Parathyroid adenoma (tissue), 2 donors: Measurements from ENCODE around the gene STK24.

Experiments used
- H2AFZ ChIP-seq: fragments of 300-600 bp; sonication (generic); one replicate; pipeline ENCODE4 v1.7.0; 2017; ENCODE audit warnings: antibody characterized with exemption, mild to moderate bottlenecking
- H3K27ac ChIP-seq: fragments of 300-600 bp; sonication (generic); one replicate; pipeline ENCODE4 v1.7.0; 2017
- H3K27me3 ChIP-seq: fragments of 300-600 bp; sonication (generic); one replicate; pipeline ENCODE4 v1.7.0; 2017; ENCODE audit warnings: low read length; ENCODE audit not compliant: control insufficient read depth, insufficient read depth
- H3K36me3 ChIP-seq: fragments of 300-600 bp; sonication (generic); one replicate; pipeline ENCODE4 v1.7.0; 2017; ENCODE audit warnings: low read length; ENCODE audit not compliant: control insufficient read depth, insufficient read depth
- H3K4me1 ChIP-seq: fragments of 300-600 bp; sonication (generic); one replicate; pipeline ENCODE4 v1.7.0; 2017; ENCODE audit warnings: control low read depth
- H3K4me2 ChIP-seq: fragments of 300-600 bp; sonication (generic); one replicate; pipeline ENCODE4 v1.7.0; 2017; ENCODE audit warnings: low read length
- H3K4me3 ChIP-seq: fragments of 300-600 bp; sonication (generic); one replicate; pipeline ENCODE4 v1.7.0; 2017; ENCODE audit warnings: low read depth, low read length
- H3K79me2 ChIP-seq: fragments of 300-600 bp; sonication (generic); one replicate; pipeline ENCODE4 v1.7.0; 2017; ENCODE audit warnings: control low read depth
- H3K9ac ChIP-seq: fragments of 300-600 bp; sonication (generic); one replicate; pipeline ENCODE4 v1.7.0; 2017; ENCODE audit warnings: mild to moderate bottlenecking
- H3K9me3 ChIP-seq: fragments of 300-600 bp; sonication (generic); one replicate; pipeline ENCODE4 v1.7.0; 2017; ENCODE audit warnings: low read length; ENCODE audit not compliant: control insufficient read depth
- CTCF ChIP-seq: fragments of 300-600 bp; sonication (generic); IDR thresholded peaks from one replicate; pipeline ENCODE4 v1.7.0; 2017; ENCODE audit warnings: antibody characterized with exemption, mild to moderate bottlenecking
- donor health status: primary hyperparathyroidism.

Gene STK24

DNA sequence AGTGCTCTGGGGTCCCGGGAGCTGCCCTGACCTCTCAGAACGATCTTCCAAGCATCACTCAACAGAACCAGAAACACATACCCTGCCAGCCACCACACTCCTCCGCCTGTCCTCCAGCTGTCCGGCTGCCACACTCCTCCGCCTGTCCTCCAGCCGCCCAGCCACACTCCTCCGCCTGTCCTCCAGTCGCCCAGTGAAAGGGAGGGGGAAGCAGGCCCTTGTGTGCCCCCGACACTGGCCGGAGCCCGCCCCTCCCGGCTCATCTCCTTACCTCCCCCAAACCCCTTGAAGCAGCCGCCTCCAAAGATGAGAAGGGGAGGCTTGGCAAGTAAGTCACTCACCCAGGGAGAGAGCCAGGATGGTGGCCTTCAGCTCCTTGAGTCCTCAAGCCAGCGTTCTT lies 40.2 kb downstream of the STK24 start:
- TF ChIP-seq CTCF, result no peak
- Histone ChIP-seq H2AFZ (no peak overlapping the region), H3K36me3 (no peaks in the 10 kb centered on the region), H3K4me3 (no peak overlapping the region), H3K4me2 (no peak overlapping the region), H3K4me1 (peaks cover 6% of the 10 kb centered on the region), H3K27ac (no peak overlapping the region), H3K9ac (no peak overlapping the region), H3K79me2 (peaks cover 47% of the 10 kb centered on the region), H3K9me3 (no peaks in the 10 kb centered on the region), H3K27me3 (no peaks in the 10 kb centered on the region)

GRCh38 chr13:98535501-98536354 lies 41.2 kb downstream of the STK24 start:
- peak overlapping the region; percentile 15 for H3K27ac ChIP-seq
- H3K4me3 ChIP-seq, result no peak overlapping the region
- H3K9ac ChIP-seq, result no peak overlapping the region
- no peaks in the 10 kb centered on the region for H3K36me3 ChIP-seq
- H3K4me2 ChIP-seq, result peak overlapping the region; percentile 4
- no peaks in the 10 kb centered on the region for H3K9me3 ChIP-seq
- H3K27me3 ChIP-seq, result no peaks in the 10 kb centered on the region
- H2AFZ ChIP-seq, result no peak overlapping the region
- peaks cover 56% of the 10 kb centered on the region for H3K79me2 ChIP-seq
- no peak for TF ChIP-seq CTCF
- peaks cover 6% of the 10 kb centered on the region for H3K4me1 ChIP-seq

DNA sequence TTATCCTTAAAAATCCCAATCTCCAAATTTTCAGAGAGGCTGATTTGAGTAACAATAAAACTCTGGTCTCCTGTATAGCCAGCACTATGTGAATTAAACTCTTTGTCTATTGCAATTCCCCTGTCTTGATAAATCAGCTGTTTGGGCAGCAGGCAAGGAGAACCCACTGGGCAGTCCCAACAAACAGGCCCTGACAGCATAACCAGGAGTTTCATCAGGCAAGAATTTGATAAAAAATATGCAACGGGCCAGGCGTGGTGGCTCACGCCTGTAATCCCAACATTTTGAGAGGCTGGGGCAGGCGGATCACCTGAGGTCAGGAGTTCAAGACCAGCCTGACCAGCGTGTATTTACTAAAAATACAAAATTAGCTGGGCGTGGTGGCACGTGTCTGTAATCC lies 42.1 kb downstream of the STK24 start:
- H3K4me2 ChIP-seq, result no peak overlapping the region
- H3K27me3 ChIP-seq, result no peaks in the 10 kb centered on the region
- H3K4me1 ChIP-seq, result peaks cover 6% of the 10 kb centered on the region
- H3K27ac ChIP-seq, result no peak overlapping the region
- no peak overlapping the region for H3K4me3 ChIP-seq
- no peak overlapping the region for H3K9ac ChIP-seq
- TF ChIP-seq CTCF, result no peak
- no peaks in the 10 kb centered on the region for H3K9me3 ChIP-seq
- H3K79me2 ChIP-seq, result peaks cover 63% of the 10 kb centered on the region
- no peaks in the 10 kb centered on the region for H3K36me3 ChIP-seq
- no peak overlapping the region for H2AFZ ChIP-seq

GRCh38 chr13:98533912-98534311 lies 43.0 kb downstream of the STK24 start:
- Histone ChIP-seq H3K4me3 (no peak overlapping the region), H2AFZ (no peak overlapping the region), H3K9me3 (no peaks in the 10 kb centered on the region), H3K27me3 (no peaks in the 10 kb centered on the region), H3K4me2 (no peak overlapping the region), H3K4me1 (peaks cover 6% of the 10 kb centered on the region), H3K79me2 (peaks cover 69% of the 10 kb centered on the region), H3K9ac (no peak overlapping the region), H3K27ac (no peak overlapping the region), H3K36me3 (no peaks in the 10 kb centered on the region)
- TF ChIP-seq CTCF, result no peak

- H3K4me2 ChIP-seq, result no peak overlapping the region
- H3K27ac ChIP-seq, result no peak overlapping the region
- H3K9me3 ChIP-seq, result no peaks in the 10 kb centered on the region
- H2AFZ ChIP-seq, result no peak overlapping the region
- no peak for TF ChIP-seq CTCF
- no peaks in the 10 kb centered on the region for H3K27me3 ChIP-seq
- H3K4me1 ChIP-seq, result peaks cover 6% of the 10 kb centered on the region
- H3K36me3 ChIP-seq, result no peaks in the 10 kb centered on the region
- peaks cover 69% of the 10 kb centered on the region for H3K79me2 ChIP-seq
- H3K9ac ChIP-seq, result no peak overlapping the region
- H3K4me3 ChIP-seq, result no peak overlapping the region
Observed at GRCh38 chr13:98532254-98532653, 44.7 kb downstream of the STK24 start.
